ENCODE measurements around the gene PLA2R1. TPM values are rescaled to one million over a fixed set of nuclear protein-coding genes. Genes with fewer than 3 reads are reported as not detected.

The PLA2R1 gene
- total and polyA plus RNA-seq, 10 of the 15 experiments (the other 5 are each of a cell fraction or from before 2014, with no cell fraction given), result 0.01 to 0.05 (median 0.02) TPM; not detected in 6

DNA sequence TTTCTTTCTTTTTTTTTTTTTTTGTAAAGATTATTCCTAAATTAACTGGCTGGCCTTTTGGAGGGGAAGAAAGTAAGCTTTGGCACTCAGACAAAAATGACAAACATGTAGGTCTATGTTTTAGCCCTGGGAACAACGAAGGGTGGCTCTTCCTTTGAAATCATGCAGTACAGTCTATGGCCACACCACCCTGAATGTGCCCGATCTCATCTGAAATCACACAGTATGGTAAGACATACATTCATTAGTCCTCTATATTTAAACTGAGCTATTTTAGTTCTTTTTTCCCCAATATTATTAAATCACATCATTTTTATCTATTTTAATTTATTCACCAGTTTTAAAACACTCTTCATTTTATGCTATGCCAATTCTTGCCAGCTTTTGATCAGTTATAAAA lies 48.2 kb downstream of the PLA2R1 start:
- Histone ChIP-seq H3K79me2 (ENCODE audit: control insufficient read depth, insufficient read depth, low read length) (no peaks in the 10 kb centered on the region), H2AFZ (ENCODE audit: control insufficient read depth, low read depth, low read length) (no peak overlapping the region), H3K27ac (ENCODE audit: control insufficient read depth, insufficient read depth) (no peak overlapping the region), H4K20me1 (ENCODE audit: control insufficient read depth, insufficient read depth) (no peaks in the 10 kb centered on the region), H3K4me2 (ENCODE audit: control insufficient read depth, insufficient read depth) (no peak overlapping the region), H3K9ac (ENCODE audit: control insufficient read depth, insufficient read depth, low read length) (no peak overlapping the region), H3K27me3 (replicated peaks in 1 of 2; ENCODE audit: control insufficient read depth in 2 of 2, insufficient read depth in 2 of 2, low read length in 1 of 2) (peaks cover 2 to 4% of the 10 kb centered on the region in 2 experiments; a peak in 2 of 4 replicates), H3K4me3 (no peak overlapping the region), H3K4me1 (ENCODE audit: control insufficient read depth, insufficient read depth, low read length) (no peaks in the 10 kb centered on the region), H3K9me3 (replicated peaks; ENCODE audit: control insufficient read depth, insufficient read depth, low read length) (no peaks in the 10 kb centered on the region), H3K36me3 (ENCODE audit: control insufficient read depth in 2 of 2, insufficient read depth in 2 of 2, low read length in 1 of 2) (no peaks in the 10 kb centered on the region)
- ChIA-PET RAD21 (ENCODE audit: unreplicated experiment) (no interaction called here), SMC1A (ENCODE audit: uncharacterized antibody, unreplicated experiment) (no interaction called here), CTCF (interaction anchor here (0.7 to 1.5 kb wide), 3 partner anchors 8 to 53 kb away, joined by 3 to 5 read pairs (median 3); no protein-coding TSS in a partner anchor), POLR2A (interaction anchor here (0.6 kb wide), 1 partner anchor 411 kb away, joined by 3 read pairs; no protein-coding TSS in a partner anchor)
- TF ChIP-seq EED (IDR thresholded peaks at IDR 0.05; ENCODE audit: low read depth) (no peak), ZNF217 (IDR thresholded peaks at IDR 0.05) (no peak), RAD21 (IDR thresholded peaks at IDR 0.05; ENCODE audit: insufficient read depth, low read depth, low read length) (no peak), NFIC (IDR thresholded peaks at IDR 0.05; ENCODE audit: low read depth, low read length) (no peak), KLF5 (IDR thresholded peaks at IDR 0.05; ENCODE audit: partially characterized antibody) (no peak), HDAC6 (IDR thresholded peaks at IDR 0.05; ENCODE audit: unreplicated experiment) (no peak)
- DNase-seq (ENCODE audit: low read depth, low spot score) (no peak), FAIRE-seq (no peak), ATAC-seq (peak; percentile 59)
- BruUV-seq (replicated peaks), result no TSS peak
- 2% methylated on average over 2 of the region's 2 CpGs for WGBS (ENCODE audit: insufficient coverage, insufficient replicate concordance, low lambda C conversion rate, missing lambda C conversion rate)
- intact Hi-C loops (cut with micrococcal nuclease; ENCODE audit: unreplicated experiment) (no loop called here), in situ Hi-C loops (cut with MboI) (no loop called here)

DNA sequence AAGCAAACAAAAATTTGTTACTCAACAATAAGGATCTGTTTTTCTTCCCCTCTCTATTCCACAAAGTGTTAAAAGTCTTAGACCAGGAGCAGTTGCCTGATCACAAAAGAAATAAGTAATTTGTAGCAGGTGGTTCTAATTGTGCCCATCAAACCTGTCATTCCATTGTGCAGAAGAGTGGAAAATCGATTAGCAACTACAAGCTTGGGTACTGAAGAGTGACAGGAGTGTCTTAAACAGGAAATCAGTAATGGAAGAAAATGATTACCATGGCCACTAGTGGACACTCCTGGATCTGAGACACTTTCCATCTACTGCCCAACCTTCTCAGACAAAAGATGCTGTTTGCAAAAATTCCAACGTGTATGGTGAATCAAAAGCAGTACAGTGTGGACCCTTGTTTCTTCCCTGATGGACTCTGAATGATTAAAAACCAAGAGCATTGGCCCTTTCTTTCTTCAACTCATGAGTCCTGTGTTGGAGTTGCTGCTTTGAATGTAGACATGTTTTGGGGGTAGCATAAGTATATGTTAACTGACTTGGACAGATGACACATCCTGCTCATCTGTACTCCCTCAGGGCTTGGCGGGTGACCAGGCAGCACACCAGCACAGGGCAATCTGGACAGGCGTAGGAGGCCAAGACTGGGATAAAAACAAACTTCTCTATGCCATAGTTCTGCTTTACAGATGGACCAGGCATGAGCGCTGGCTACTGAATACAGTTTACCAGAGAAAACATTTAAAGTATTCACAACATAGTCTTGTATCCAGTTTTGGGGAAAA lies 51.9 kb downstream of the PLA2R1 start:
- no peaks in the 10 kb centered on the region for H3K36me3 ChIP-seq (ENCODE audit: control insufficient read depth in 2 of 2, insufficient read depth in 2 of 2, low read length in 1 of 2)
- 34% methylated on average over 5 of the region's 5 CpGs for WGBS (ENCODE audit: insufficient coverage, insufficient replicate concordance, low lambda C conversion rate, missing lambda C conversion rate)
- no TSS peak for BruUV-seq (replicated peaks)
- TF ChIP-seq JUNB (IDR thresholded peaks at IDR 0.05) (no peak), JUND (IDR thresholded peaks at IDR 0.05; ENCODE audit: low read depth, low read length) (no peak), BHLHE40 (IDR thresholded peaks at IDR 0.05; ENCODE audit: borderline replicate concordance in 1 of 2, low read depth in 2 of 2, low read length in 1 of 2) (no peak), PRDM15 (CRISPR knock-in tag; IDR thresholded peaks at IDR 0.05) (no peak), PAX8 (IDR thresholded peaks at IDR 0.05) (no peak), RFX5 (IDR thresholded peaks at IDR 0.05; ENCODE audit: low read depth, low read length) (no peak), CBX5 (IDR thresholded peaks at IDR 0.05; ENCODE audit: low read depth) (no peak), ZNF274 (IDR thresholded peaks at IDR 0.05; ENCODE audit: insufficient read depth, insufficient read length) (no peak), NR2C1 (IDR thresholded peaks at IDR 0.05) (no peak)

More for the DNA sequence above, 51.9 kb downstream of the PLA2R1 start:
- Histone ChIP-seq H3K4me3 (no peak overlapping the region), H3K27me3 (replicated peaks in 1 of 2; ENCODE audit: control insufficient read depth in 2 of 2, insufficient read depth in 2 of 2, low read length in 1 of 2) (peaks cover 2 to 4% of the 10 kb centered on the region in 2 experiments; a peak in 2 of 4 replicates), H3K4me2 (ENCODE audit: control insufficient read depth, insufficient read depth) (no peak overlapping the region), H3K27ac (ENCODE audit: control insufficient read depth, insufficient read depth) (no peak overlapping the region), H3K4me1 (ENCODE audit: control insufficient read depth, insufficient read depth, low read length) (peaks cover 3% of the 10 kb centered on the region), H3K9me3 (replicated peaks; ENCODE audit: control insufficient read depth, insufficient read depth, low read length) (no peaks in the 10 kb centered on the region), H3K79me2 (ENCODE audit: control insufficient read depth, insufficient read depth, low read length) (no peaks in the 10 kb centered on the region), H4K20me1 (ENCODE audit: control insufficient read depth, insufficient read depth) (no peaks in the 10 kb centered on the region), H2AFZ (ENCODE audit: control insufficient read depth, low read depth, low read length) (no peak overlapping the region), H3K9ac (ENCODE audit: control insufficient read depth, insufficient read depth, low read length) (no peak overlapping the region)
- ATAC-seq (peak; percentile 30), FAIRE-seq (no peak), DNase-seq (ENCODE audit: low read depth, low spot score) (no peak)
- RAD21 ChIA-PET (ENCODE audit: unreplicated experiment), result no interaction called here
- in situ Hi-C loops (cut with MboI), result no loop called here
- SMC1A ChIA-PET (ENCODE audit: uncharacterized antibody, unreplicated experiment), result no interaction called here
- CTCF ChIA-PET, result no interaction called here
- POLR2A ChIA-PET, result no interaction called here
- intact Hi-C loops (cut with micrococcal nuclease; ENCODE audit: unreplicated experiment), result no loop called here
